Lower leg skin (tissue), 4 donors: Measurements from ENCODE around the gene METTL1. TPM values are rescaled to one million over a fixed set of nuclear protein-coding genes. Genes with fewer than 3 reads are reported as not detected.

ENCODE experiments used
- DNase-seq, 2 donors: peaks; one replicate each; pipeline ENCODE4 v3.0.0-alpha.2; 2019; ENCODE audit warnings: low spot score in 2 of 2
- H3K4me3 ChIP-seq: fragments of 200-600 bp; sonication (generic); 2 replicates; pipeline ENCODE4 v1.5.1; 2017; ENCODE audit warnings: mild to moderate bottlenecking, low read depth; ENCODE audit not compliant: poor library complexity, severe bottlenecking
- POLR2A ChIP-seq, 2 donors: fragments of 450-650 bp; IDR thresholded peaks; one replicate each; pipeline ENCODE4 v1.6.1; 2016 to 2017; ENCODE audit warnings: antibody characterized with exemption in 2 of 2, mild to moderate bottlenecking in 1 of 2, moderate library complexity in 1 of 2
- WGBS, 2 donors: methylation state at CpG; one replicate each; pipeline ENCODE4 v1.1.5; 2018; 5-methylcytosine and 5-hydroxymethylcytosine counted together
- intact Hi-C: fragments of 100-400 bp; cut with DNase I; formaldehyde crosslinking; loops from one replicate; pipeline ENCODE4 v1.15.0; 2023; ENCODE audit warnings: low total_unique reads
- total RNA-seq, 4 donors: library from RNA; depleted of rRNA; stranded (reverse); fragments of >200 nt; gene quantifications; one replicate each; pipeline ENCODE4 v1.1.0, GENCODE V29; 2016
- TF ChIP-seq, protein P1 (sequence below), 3 donors: fragments of 450-650 bp; IDR thresholded peaks; one replicate each; pipeline ENCODE4 v1.5.1; 2016; ENCODE audit warnings: antibody characterized with exemption in 3 of 3, mild to moderate bottlenecking in 3 of 3, moderate library complexity in 2 of 3

METTL1 gene
- total RNA-seq, 4 donors from 2014 or later: 5.9 to 13.5 (median 11.0) TPM

DNA sequence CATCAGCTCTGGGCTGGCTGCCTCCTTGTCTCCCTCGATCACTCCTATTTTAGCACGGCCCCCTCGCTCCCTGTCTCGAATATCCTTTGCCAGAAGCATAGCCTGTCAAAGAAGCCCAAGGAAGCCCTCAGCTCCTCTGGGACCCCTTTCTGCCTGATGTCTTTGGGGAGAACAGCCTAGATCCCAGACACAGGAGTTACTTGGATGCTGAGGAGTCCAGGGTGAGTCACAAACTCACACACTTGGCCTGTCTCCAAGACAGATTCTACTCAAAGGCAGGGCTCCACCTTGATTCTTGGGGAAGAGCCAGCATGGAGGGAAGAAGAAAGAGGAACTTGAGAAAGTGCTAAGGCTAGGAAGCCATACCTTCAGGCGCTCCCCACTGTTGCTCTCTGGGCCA lies 38.5 kb upstream of the METTL1 start:
- WGBS, 2 donors: 55 to 68% methylated on average over 5 of the region's 5 CpGs
- TF ChIP-seq, protein P1, sequence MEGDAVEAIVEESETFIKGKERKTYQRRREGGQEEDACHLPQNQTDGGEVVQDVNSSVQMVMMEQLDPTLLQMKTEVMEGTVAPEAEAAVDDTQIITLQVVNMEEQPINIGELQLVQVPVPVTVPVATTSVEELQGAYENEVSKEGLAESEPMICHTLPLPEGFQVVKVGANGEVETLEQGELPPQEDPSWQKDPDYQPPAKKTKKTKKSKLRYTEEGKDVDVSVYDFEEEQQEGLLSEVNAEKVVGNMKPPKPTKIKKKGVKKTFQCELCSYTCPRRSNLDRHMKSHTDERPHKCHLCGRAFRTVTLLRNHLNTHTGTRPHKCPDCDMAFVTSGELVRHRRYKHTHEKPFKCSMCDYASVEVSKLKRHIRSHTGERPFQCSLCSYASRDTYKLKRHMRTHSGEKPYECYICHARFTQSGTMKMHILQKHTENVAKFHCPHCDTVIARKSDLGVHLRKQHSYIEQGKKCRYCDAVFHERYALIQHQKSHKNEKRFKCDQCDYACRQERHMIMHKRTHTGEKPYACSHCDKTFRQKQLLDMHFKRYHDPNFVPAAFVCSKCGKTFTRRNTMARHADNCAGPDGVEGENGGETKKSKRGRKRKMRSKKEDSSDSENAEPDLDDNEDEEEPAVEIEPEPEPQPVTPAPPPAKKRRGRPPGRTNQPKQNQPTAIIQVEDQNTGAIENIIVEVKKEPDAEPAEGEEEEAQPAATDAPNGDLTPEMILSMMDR (IDR thresholded peaks at IDR 0.05): no peak
- TF ChIP-seq POLR2A (IDR thresholded peaks at IDR 0.05): no peak
- intact Hi-C loops: no loop called here
- no peak for DNase-seq
- no peak overlapping the region for H3K4me3 ChIP-seq

GRCh38 chr12:57809425-57809824 lies 37.5 kb upstream of the METTL1 start:
- intact Hi-C loops: loop anchor here (10.0 kb wide), 1 partner anchor 95 kb away; no protein-coding TSS in a partner anchor
- WGBS, 2 donors: 89 to 91% methylated on average over 3 of the region's 3 CpGs
- no peak for DNase-seq
- TF ChIP-seq POLR2A (IDR thresholded peaks at IDR 0.05): no peak
- TF ChIP-seq, protein P1 (IDR thresholded peaks at IDR 0.05): no peak
- H3K4me3 ChIP-seq: no peak overlapping the region

DNA sequence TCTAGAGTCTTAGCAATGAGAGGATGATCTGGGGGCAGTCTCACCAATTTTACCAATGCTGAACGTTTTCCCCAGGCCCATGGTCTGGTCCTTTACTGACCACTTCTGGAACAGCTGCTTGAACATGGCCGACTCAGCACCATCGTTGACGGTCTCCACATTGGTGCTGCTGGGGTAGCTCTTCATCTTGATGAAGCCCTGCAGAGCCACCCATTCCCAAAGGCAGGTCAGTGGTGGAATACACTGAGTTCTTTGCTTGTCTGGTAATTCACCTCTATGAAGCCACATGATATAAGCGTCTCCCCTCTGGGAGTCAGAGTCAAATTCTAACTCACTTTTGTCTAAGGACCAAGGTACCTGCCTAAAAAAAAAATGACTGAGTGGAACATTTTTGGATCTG lies 36.4 kb upstream of the METTL1 start:
- no peak overlapping the region for H3K4me3 ChIP-seq
- intact Hi-C loops: loop anchor here (10.0 kb wide), 1 partner anchor 96 kb away; no protein-coding TSS in a partner anchor
- WGBS, 2 donors: 83 to 91% methylated on average over 5 of the region's 5 CpGs
- TF ChIP-seq, protein P1 (IDR thresholded peaks at IDR 0.05): no peak
- no peak for TF ChIP-seq POLR2A (IDR thresholded peaks at IDR 0.05)
- no peak for DNase-seq

GRCh38 chr12:57807285-57807684 lies 35.4 kb upstream of the METTL1 start:
- no peak overlapping the region for H3K4me3 ChIP-seq
- intact Hi-C loops: loop anchor here (10.0 kb wide), 1 partner anchor 98 kb away; no protein-coding TSS in a partner anchor
- 80 to 94% methylated on average over 9 of the region's 9 CpGs for WGBS, 2 donors
- no peak for DNase-seq
- TF ChIP-seq, protein P1 (IDR thresholded peaks at IDR 0.05): no peak
- no peak for TF ChIP-seq POLR2A (IDR thresholded peaks at IDR 0.05)

GRCh38 chr12:57806677-57807076 lies 34.8 kb upstream of the METTL1 start:
- TF ChIP-seq POLR2A (IDR thresholded peaks at IDR 0.05): no peak
- TF ChIP-seq, protein P1 (IDR thresholded peaks at IDR 0.05): no peak
- WGBS, 2 donors: 94 to 95% methylated on average over 3 of the region's 3 CpGs
- intact Hi-C loops: loop anchor here (10.0 kb wide), 1 partner anchor 98 kb away; no protein-coding TSS in a partner anchor

GRCh38 chr12:57803319-57803893 lies 31.5 kb upstream of the METTL1 start:
- intact Hi-C loops: loop anchor here (10.0 kb wide), 1 partner anchor 101 kb away; no protein-coding TSS in a partner anchor
- 32 to 40% methylated on average over 9 of the region's 9 CpGs for WGBS, 2 donors
- TF ChIP-seq, protein P1 (IDR thresholded peaks at IDR 0.05): peak in 1 of 3 donors; percentile 57
- TF ChIP-seq POLR2A (IDR thresholded peaks at IDR 0.05): no peak
- H3K4me3 ChIP-seq: no peak overlapping the region
- DNase-seq: no peak

More at GRCh38 chr12:57806677-57807076, 34.8 kb upstream of the METTL1 start:
- no peak overlapping the region for H3K4me3 ChIP-seq
- DNase-seq: no peak
